Astrocyte (in vitro differentiated cells and primary cell): ENCODE measurements around the gene AJAP1.

ENCODE experiments used
- CTCF ChIP-seq: IDR thresholded peaks from 2 replicates; pipeline ENCODE4 v1.5.1; 2011; ENCODE audit warnings: low read depth, mild to moderate bottlenecking, inconsistent platforms, low read length, moderate library complexity; ENCODE audit not compliant: insufficient read depth
- EZH2 ChIP-seq: IDR thresholded peaks from 2 replicates; pipeline ENCODE4 v1.6.1; 2012; ENCODE audit warnings: mild to moderate bottlenecking, low read length, inconsistent platforms; ENCODE audit not compliant: insufficient read depth

GRCh38 chr1:4787551-4787950 is 133.1 kb downstream of the AJAP1 start:
- TF ChIP-seq CTCF (no peak), EZH2 (no peak)
